GOT3 (cell line): ENCODE data around the gene ADAD2.

ENCODE experiments used
- DNase-seq: peaks from one replicate; lab custom pipeline; 2025; ENCODE audit warnings: mixed read lengths; lab: John Stamatoyannopoulos, UW

The ADAD2 gene

DNA sequence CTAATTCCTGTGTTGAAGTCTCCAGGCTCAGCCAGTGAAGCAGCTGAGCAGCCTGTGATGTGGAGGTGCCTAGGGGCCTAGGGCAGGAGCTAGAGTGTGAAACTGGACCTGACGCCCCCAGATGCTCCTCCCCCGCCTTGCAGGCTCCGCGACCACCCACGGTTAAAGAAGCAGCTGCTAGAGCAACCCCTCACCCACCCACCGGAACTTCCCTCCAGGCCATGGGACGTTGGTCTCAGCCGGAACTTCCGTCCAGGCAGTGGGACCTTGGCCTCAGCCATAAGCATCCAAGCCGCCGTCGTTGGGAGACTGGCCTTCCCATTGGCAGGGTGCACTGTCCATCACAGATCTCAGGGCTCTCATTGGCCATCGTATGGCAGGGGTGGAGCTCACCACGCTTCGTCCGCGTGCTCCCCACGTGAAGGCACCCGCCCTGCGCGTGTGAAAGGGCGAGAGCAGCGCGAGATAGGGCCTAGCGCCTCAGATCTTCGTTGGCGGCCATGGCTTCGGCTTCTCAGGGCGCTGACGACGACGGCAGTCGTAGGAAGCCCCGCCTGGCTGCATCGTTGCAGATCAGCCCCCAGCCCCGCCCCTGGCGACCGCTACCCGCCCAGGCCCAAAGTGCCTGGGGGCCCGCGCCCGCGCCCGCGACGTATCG, at the start of gene ADAD2:
ADAD2 (plus strand) TSS at position 427 of the 658 bp plus-strand sequence; CDS start at position 501, 74 bp downstream.
- no peak for DNase-seq

DNA sequence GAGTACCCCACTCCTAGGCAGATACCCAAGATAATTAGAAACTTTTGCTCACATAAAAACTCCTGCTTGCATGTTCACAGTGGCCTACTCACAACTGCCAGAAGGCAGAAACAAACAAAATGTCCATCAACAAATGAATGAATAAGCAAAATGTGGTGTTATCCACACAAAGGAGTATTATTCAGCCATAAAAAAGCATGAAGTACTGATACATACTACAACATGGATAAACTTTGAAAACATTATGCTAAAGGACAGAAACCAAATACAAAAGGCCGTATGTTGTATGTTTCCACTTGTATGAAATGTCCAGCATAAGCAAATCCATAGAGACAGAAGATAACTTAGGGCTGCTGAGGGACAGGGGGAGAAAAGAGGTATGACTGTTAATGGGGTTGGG, 47.9 kb upstream of the ADAD2 start:
- DNase-seq: no peak

DNA sequence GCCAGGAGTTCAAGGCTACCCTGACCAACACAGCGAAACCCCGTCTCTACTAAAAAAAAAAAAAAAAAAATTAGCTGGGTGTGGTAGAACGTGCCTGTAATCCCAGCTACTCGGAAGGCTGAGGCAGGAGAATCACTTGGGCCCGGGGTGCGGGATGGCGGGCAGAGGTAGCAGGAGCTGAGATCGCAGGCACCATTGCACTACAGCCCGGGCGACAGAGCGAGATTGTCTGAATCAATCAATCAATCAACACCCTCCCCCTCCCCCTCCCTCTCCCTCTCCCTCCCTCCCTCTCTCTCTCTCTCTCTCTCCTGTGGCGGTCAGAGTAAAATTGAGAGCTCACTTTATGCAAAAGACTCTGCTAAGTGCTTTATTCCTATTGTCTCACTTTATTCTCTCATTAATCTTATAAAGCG, 47.2 kb upstream of the ADAD2 start:
- DNase-seq: no peak

DNA sequence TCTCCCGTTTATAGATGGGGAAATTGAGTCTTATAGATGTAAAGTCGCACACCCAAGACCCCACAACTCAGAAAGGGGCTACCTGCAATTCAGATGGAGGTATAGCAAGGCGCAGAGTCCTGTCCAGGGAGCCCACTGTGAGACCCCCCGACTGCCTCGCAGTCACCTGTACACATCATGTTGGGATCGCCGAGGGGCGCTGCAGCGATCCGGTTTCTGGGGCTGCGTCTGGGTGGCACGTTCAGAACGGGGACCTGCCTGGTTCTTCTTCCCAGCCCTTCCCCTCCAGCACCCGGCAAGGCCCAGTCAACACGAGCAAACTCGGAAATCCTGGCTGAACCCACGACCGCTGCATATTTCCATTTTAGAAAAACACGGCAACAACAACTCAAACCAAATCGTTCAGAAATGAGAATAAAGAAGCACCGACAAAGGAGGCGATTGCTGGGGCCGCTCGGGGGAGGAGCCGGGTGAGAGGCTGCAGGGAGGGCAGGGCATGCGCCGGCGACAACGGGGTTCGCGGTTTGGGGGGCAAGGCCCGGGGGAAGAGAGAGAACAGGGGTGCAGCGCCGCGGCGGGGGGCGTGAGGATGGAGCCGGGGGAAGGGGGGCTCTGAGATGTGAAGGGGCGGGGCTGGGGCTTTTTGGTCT, 46.6 kb upstream of the ADAD2 start:
- DNase-seq: no peak

DNA sequence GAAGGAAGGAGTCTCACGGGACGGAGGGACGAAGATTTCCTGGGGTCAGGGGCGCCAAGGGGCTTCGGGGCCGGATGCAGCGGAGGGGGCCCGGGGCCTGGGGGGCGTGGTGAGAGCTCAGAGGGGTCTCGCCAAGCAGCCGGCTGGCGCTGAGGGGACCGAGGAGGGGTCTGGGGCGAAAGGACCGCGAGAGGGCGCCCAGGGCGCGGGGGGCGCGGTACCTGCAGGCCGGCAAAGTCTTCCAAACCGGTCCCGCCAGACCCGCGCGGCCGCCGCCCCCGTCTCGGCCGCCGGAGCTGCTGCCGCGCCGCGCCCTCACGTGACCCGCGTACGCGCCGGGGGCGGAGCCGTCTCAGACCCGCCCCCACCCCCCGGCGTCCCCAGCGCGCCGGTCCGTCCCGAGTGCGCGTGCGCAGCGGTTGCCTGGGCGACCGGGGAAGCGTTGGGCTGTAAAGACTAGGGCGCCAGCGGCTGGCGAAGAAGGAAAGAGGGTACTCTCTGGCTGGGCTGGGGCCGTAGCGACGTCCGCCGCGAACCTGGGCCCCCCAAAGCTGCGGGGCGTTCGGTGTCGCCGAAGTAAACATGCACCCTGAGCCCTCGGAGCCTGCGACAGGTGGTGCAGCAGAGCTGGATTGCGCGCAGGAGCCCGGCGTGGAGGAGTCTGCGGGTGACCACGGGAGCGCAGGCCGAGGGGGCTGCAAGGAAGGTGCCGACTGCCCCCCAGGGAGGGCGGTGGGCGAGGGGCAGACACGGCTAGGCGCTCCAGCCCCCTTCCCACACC, 45.9 kb upstream of the ADAD2 start, which contains the start of the genes DNAAF1 and HSDL1:
DNAAF1 (plus strand) TSS at position 450 of the 781 bp plus-strand sequence; CDS start at position 583, 133 bp downstream.
HSDL1 (minus strand) TSS at position 319 of the 781 bp plus-strand sequence. CDS start 13,856 bp downstream, outside the sequence.
- peak; percentile 66 for DNase-seq

DNA sequence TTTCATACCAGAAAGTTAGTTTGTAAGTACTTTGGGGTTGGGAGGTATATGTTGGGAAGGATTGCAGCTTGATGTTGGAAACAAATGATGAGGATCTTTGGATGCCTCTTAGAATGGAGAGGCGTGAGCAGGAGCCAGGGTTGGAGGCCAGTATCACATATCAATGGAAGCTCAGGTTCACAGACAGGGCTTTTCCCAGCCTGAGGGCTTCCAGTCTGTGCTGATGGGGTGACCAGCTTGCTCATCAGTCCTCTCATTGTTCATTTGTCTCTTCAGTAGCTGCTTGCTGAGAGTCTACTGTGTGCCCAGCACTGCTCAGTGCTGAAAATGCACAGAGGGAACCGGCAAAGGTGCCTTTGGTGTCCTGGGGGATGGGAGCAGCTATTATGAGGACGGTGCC, 40.0 kb upstream of the ADAD2 start:
- no peak for DNase-seq

DNA sequence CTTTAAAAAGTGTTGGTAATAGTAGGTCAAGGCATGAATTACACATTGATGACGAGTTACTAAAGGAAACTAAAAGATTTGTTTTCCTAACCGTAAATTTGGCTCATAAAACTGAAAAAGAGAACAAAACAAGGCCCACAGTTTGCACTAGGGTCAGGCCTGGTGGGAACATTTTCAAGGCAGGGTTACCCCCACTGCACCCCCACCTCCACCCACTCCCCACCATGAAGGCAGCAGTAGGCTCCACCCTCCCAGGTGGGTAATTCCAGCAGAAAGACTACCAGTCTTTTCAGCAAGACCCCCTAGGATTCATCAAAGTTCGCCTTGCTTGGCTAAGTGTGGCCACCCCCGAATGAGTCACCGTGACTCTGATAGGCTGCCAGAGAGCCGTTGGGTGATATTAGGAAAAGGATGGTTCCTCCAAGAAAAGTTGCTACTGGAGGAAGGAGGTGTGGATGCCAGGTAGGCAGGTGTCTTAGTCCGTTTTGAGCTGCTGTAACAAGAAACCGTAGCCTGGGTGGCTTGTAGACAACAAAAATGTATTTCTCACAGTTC, 37.2 kb upstream of the ADAD2 start:
- no peak for DNase-seq

DNA sequence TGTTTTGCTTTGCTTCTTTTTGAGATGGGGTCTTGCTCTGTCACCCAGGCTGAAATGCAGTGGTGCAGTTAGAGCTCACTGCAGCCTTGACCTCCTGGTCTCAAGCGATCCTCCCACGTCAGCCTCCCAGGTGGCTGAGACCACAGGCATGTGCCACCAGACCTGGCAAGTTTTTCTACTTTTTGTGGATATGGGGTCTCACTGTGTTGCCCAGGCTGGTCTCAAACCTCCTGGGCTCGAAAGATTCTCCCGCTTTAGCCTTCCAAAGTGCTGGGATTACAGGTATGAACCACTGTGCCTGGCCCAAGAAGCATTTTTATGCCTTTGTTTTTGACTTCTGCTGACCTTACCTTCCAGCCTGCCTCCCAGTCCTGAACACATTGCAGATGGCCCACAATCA, 35.7 kb upstream of the ADAD2 start:
- no peak for DNase-seq

DNA sequence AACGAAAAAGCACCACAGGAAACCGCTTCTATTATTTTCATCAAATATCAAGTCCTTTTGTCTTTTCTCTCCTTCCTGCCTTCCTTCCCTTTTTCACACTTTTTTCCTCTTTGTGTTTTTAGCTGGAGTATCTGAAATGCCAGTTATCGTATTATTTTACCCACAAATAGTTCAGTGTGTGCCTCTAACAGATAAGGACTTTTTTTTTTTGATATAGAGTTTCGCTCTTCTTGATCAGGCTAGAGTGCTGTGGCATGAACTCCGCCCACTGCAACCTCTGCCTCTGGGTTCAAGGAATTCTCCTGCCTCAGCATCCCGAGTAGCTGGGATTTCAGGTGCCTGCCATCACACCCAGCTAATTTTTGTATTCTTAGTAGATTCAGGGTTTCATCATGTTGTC, 35.2 kb upstream of the ADAD2 start:
- no peak for DNase-seq

DNA sequence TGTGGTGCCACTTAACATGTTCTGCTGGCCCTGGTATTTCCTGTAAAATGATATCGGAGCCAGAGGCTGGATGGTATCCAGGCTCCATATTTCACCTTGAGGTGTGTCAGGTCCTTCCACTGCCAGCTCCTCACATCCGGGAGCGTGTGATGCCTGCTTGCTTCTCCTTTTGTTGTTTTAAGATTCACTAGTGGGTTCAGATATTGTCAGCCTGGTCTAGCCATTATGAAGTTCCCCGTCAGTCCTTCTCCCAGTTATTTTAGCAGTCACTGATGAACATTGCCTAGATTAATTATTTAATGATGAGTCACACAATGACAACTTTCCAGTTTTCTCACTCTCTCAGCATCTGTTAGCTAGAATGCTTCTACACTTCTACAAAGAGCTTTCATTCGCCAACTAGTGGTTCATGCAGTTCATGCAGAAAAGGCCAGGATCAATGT, 34.6 kb upstream of the ADAD2 start:
- DNase-seq: no peak

DNA sequence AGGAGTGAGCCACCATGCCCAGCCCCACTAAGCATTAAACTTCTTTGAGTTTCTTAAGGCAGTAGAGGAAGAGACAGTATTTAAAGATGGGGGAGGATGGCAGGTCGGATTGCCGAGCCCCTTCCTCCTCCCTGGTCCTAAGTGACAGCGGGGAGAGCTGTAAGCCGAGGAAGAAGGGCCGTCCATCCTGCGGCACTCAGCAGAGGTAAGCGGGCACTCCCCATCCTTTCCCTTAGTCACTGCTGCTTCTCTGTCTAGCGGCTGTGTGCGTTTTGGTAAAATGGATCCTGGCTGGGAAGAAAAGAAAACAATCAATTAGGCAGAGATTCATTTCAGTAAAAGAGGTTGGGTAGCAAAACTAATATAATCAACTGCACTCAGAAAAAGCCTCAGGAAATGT, 31.9 kb upstream of the ADAD2 start:
- no peak for DNase-seq

DNA sequence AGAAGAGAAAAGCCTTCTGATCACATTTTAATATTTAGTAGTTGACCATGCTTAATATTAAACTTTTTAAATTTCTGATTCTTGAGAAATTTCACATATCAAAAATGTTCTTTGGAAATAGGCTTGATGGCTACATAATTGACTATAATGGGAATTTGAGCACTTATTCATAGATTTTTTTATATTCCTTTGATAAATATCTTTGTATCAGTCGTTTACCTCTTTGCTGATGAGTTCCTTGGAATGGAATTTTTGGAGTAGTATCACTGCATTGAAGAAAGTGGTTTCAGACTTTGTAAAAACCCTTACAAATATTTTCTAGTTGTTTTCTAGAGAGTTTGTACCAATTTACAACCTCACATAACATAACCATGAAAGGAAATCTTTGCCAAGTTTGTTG, 31.2 kb upstream of the ADAD2 start:
- no peak for DNase-seq

DNA sequence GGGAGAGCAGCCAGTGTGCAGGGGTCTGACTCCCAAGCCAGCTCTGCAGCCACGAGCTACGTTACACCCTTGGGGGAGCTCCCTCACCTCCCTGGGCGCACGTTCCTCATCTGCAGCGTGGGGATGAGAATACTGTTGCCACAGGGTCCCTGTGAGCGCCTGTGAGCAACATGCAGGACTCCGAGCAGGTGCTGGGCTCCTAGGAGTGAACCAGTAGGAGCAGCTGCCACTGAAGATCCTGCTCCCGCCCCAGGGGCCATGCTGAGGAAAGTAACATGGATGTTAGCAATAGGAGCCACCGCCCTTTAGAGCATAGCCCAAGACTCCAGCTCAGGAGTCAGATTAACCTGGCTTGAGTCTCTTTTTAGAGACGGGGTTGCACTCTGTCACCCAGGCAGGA, 29.9 kb upstream of the ADAD2 start:
- no peak for DNase-seq

DNA sequence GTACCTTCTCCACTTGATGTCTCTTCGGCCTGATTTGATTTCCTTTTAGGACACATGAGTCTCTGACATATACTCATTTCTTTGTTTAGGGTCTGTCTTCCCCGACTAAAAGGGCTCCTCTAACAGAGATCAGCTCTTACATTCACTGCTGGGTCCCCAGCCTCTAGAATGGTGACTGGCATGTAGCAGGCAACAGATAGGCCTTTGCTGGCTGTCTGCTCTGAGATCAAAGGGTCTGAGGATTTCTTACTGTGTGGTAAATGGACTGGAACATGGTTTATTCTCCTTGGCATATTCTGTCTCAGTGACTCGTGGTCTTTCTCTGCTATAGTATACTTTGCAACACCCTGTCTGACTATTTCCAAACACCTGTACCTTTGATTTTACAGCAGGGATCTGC, 29.2 kb upstream of the ADAD2 start:
- no peak for DNase-seq

DNA sequence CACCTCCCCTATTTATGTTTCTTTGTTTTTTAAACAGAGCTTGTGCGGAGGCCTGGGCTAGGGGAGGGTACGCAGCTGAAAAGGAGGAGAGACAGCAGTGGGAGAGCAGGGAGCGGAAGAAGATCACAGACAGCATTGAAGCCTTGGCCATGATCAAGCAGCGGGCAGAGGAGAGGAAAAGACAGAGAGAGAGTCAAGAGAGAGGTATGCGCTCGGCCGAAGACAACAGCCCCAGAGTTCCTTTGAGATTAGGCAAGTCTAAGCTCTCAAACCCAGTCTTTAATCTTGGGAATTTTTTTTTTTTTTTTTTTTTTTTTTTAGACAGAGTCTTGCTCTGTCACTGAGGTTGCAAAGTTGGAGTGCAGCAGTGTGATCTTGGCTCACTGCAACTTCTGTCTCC, 25.2 kb upstream of the ADAD2 start:
- no peak for DNase-seq

DNA sequence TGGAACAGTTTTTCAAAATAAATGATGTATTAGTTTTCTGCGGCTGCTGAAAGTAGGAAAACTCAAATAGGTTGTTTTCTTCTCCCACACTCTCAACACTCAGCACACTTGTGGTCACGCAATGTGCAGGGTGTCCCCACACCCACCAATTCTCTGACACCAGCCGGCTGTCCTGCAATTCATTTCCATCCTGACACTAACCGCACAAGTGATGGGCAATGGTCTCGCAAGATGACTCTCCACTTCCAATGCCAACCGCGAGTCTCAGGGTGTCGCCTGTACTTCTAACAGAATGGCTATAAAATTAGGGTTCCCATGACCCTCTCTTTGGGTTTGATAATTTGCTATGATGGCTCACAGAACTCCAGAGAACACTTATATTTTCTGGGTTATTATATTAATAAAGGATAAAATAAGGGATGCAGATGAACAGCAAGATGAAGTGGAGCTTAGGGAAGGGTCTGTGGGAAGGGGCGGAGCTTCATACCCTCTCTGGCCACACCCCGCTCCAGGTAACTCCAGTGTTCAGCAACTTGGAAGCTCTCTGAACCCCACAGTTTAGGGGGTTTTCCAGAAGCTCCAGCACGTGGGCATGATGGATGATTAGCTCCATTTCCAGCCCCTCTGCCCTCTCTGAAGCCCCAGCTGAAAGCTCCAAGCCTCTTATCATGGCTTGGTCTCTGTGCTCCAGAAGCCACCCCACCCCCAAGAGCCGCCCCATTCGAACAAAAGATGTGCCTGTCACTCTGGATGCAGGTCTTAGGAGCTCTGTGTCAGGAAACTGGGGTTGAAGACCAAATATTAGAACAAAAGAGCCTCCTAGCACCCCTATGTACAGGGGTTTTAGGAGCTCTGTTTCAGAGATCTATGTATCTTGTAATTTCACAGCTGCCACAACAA, 23.9 kb upstream of the ADAD2 start:
- no peak for DNase-seq

DNA sequence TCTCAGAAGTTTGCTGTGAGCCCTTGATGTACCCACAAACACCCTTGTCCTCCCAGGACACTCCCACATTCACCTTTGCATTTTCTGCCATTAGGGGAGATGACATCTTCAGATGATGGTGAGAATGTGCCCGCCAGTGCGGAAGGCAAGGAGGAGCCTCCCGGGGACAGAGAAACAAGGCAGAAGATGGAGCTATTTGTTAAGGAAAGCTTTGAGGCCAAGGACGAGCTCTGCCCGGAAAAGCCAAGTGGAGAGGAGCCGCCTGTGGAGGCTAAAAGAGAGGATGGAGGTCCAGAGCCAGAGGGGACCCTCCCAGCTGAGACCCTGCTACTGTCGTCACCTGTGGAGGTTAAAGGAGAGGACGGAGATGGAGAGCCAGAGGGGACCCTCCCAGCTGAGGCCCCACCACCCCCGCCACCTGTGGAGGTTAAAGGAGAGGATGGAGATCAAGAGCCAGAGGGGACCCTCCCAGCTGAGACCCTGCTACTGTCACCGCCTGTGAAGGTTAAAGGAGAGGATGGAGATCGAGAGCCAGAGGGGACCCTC, 21.1 kb upstream of the ADAD2 start:
- DNase-seq: no peak

DNA sequence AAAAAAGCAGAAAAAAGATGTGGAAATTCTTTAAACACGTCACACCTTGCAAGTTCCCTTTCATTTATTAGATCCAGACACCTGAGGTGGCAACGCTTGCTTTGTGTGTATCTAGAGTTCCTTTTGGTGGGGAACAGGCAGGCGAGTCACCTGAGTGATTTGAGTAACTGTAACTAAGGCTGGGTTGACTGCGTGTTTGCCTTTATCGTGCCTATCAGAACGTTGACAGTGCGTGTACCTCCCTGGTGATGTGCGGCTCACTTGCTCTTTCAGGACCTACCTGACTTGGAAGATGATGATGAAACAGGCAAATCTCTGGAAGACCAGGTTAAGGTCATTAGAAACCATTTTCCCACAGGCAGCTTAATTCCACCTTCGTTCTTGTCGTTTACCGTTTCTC, 16.6 kb upstream of the ADAD2 start:
- DNase-seq: no peak

DNA sequence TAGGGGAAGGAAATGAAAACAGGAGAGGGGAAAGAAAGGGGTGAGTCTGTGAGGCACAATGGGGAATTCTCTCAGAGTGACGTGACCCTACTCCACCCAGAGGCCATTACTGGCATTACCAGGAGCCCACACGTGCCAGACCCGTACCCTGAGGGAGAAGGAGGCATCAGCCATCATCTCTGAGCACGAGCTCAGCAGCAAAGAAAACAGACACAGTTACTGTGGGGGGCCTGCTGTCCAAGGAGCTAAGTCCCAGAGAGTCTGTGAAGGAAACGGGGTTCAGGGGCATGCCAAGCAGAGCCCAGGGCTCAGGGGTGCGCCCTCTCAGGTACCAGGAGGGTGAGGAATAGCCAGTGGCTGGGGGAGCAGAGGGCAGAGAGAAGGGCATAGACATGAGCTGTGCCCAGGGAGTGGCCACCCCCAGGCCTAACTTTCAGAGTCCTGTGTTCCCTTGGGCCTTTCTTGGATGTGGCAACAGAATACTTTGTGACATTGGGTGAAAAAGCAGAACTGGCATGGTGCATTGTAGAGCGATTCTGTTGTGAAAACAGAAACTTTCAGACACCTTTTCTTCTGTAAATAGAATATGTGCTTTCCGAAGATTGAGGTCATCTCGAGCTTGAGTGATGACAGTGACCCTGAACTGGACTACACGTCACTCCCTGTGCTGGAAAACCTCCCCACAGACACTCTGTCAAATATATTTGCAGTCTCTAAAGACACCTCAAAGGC, 15.4 kb upstream of the ADAD2 start:
- DNase-seq: no peak
